H1 (cell line): ENCODE measurements around the gene GSTO1. TPM values are rescaled to one million over a fixed set of nuclear protein-coding genes. Genes with fewer than 3 reads are reported as not detected.

Source experiments
- CTCF ChIA-PET: fragments of 300-600 bp; sonication (Branson Sonifier 250); formaldehyde crosslinking; loops from one replicate; lab custom pipeline; 2021; ENCODE audit not compliant: partially characterized antibody; lab: Charles Lee
- POLR2A ChIA-PET: fragments of 300-600 bp; sonication (Branson Sonifier 250); formaldehyde crosslinking; loops from one replicate; lab custom pipeline; 2021; ENCODE audit warnings: inconsistent platforms; ENCODE audit not compliant: partially characterized antibody; lab: Charles Lee
- DNase-seq, 2 experiments: peaks; one replicate each; pipeline versions ENCODE4 v3.0.0 to v3.0.0-alpha.2; 2010 to 2022; ENCODE audit warnings: low spot score in 2 of 2, low read depth in 1 of 2, mixed read lengths in 1 of 2
- FAIRE-seq: peaks from 2 replicates; lab custom pipeline; 2011; peaks lifted over from hg19 to GRCh38; lab: Jason Lieb, UNC
- H2AFZ ChIP-seq: 2 replicates; pipeline ENCODE4 v1.8.1; 2012; ENCODE audit warnings: low read length, inconsistent platforms
- H2AK5ac ChIP-seq: 2 replicates; pipeline ENCODE4 v1.6.1; 2013; ENCODE audit warnings: low read depth, low read length
- H2BK120ac ChIP-seq: replicated peaks from 2 replicates; pipeline ENCODE3; 2013; ENCODE audit warnings: low read depth, low read length, inconsistent platforms
- H2BK12ac ChIP-seq: 2 replicates; pipeline ENCODE4 v1.6.1; 2013; ENCODE audit warnings: low read depth, low read length
- H2BK15ac ChIP-seq: 2 replicates; pipeline ENCODE4 v1.6.1; 2013; ENCODE audit warnings: low read length
- H2BK20ac ChIP-seq: 2 replicates; pipeline ENCODE4 v1.6.1; 2013; ENCODE audit warnings: low read length
- H2BK5ac ChIP-seq: 2 replicates; pipeline ENCODE4 v1.6.1; 2013; ENCODE audit warnings: low read depth, low read length
- H3K14ac ChIP-seq: 2 replicates; pipeline ENCODE4 v1.6.1; 2013; ENCODE audit warnings: inconsistent platforms; ENCODE audit not compliant: insufficient read length
- H3K18ac ChIP-seq: 2 replicates; pipeline ENCODE4 v1.6.1; 2013; ENCODE audit warnings: low read length; ENCODE audit errors: extremely low read depth
- H3K23ac ChIP-seq: 2 replicates; pipeline ENCODE4 v1.6.1; 2013; ENCODE audit warnings: inconsistent platforms; ENCODE audit not compliant: insufficient read length
- H3K23me2 ChIP-seq: 2 replicates; pipeline ENCODE4 v1.6.1; 2013; ENCODE audit warnings: low read depth, low read length
- H3K27ac ChIP-seq: 2 replicates; pipeline ENCODE4 v1.6.1; 2011; ENCODE audit warnings: low read depth, low read length, inconsistent platforms
- H3K27me3 ChIP-seq, 4 experiments: replicated peaks in 1 of 4; 1 replicate in 1 of 4; 2 replicates in 3 of 4; pipeline versions ENCODE4 v1.6.1 to v1.8.1; 2011 to 2013; ENCODE audit warnings: low read length in 3 of 4, mild to moderate bottlenecking in 3 of 4, inconsistent platforms in 2 of 4, mixed read lengths in 2 of 4, moderate library complexity in 1 of 4; ENCODE audit not compliant: control insufficient read depth in 3 of 4, insufficient read depth in 3 of 4; ENCODE audit errors: extremely low read depth in 1 of 4
- H3K36me3 ChIP-seq, 4 experiments: 2 replicates each; pipeline versions ENCODE4 v1.6.1 to v1.8.1; 2011 to 2013; ENCODE audit warnings: mild to moderate bottlenecking in 4 of 4, low read length in 3 of 4, moderate library complexity in 2 of 4, control low read depth in 1 of 4, inconsistent platforms in 1 of 4; ENCODE audit not compliant: insufficient read depth in 4 of 4, control insufficient read depth in 2 of 4
- H3K4ac ChIP-seq: replicated peaks from 2 replicates; pipeline ENCODE3; 2013; ENCODE audit warnings: low read length, low read depth, mixed read lengths, inconsistent platforms; ENCODE audit not compliant: insufficient read length
- H3K4me1 ChIP-seq, 4 experiments: replicated peaks in 1 of 4; 1 replicate in 1 of 4; 2 replicates in 3 of 4; pipeline versions ENCODE4 v1.6.1 to v1.8.1; 2011 to 2013; ENCODE audit warnings: low read length in 3 of 4, inconsistent platforms in 2 of 4, mixed read lengths in 1 of 4; ENCODE audit not compliant: insufficient read depth in 4 of 4, control insufficient read depth in 3 of 4
- H3K4me2 ChIP-seq, 2 experiments: 2 replicates each; pipeline versions ENCODE4 v1.6.1 to v1.8.1; 2011 to 2013; ENCODE audit warnings: low read depth in 2 of 2, low read length in 2 of 2, control low read depth in 1 of 2, inconsistent platforms in 1 of 2, mild to moderate bottlenecking in 1 of 2; ENCODE audit not compliant: insufficient read depth in 1 of 2
- H3K4me3 ChIP-seq, 4 experiments: fragments of 200-600, 300-600 bp in 1 of 4; sonication (generic), shearing (Covaris generic), sonication (Bioruptor Twin) in 1 of 4; 2 replicates each; pipeline versions ENCODE4 v1.5.1 to v1.8.1; 2011 to 2016; ENCODE audit warnings: low read length in 4 of 4, low read depth in 3 of 4, control low read depth in 2 of 4, inconsistent platforms in 2 of 4, mild to moderate bottlenecking in 2 of 4, mixed read lengths in 1 of 4, moderate library complexity in 1 of 4; ENCODE audit not compliant: insufficient read depth in 2 of 4; ENCODE audit errors: extremely low read depth in 1 of 4
- H3K56ac ChIP-seq: replicated peaks from 2 replicates; pipeline ENCODE3; 2013; ENCODE audit warnings: low read depth, mild to moderate bottlenecking, mixed read lengths, low read length, inconsistent platforms; ENCODE audit not compliant: insufficient read length
- H3K79me1 ChIP-seq: 2 replicates; pipeline ENCODE4 v1.6.1; 2013; ENCODE audit warnings: low read depth, low read length, control low read depth
- H3K79me2 ChIP-seq, 2 experiments: 2 replicates each; pipeline versions ENCODE4 v1.6.1 to v1.8.1; 2012 to 2013; ENCODE audit warnings: low read length in 2 of 2, mild to moderate bottlenecking in 2 of 2, inconsistent platforms in 1 of 2; ENCODE audit not compliant: insufficient read depth in 2 of 2, control insufficient read depth in 1 of 2
- H3K9ac ChIP-seq, 4 experiments: replicated peaks in 1 of 4; 1 replicate in 1 of 4; 2 replicates in 3 of 4; pipeline versions ENCODE4 v1.6.1 to v1.8.1; 2011 to 2013; ENCODE audit warnings: low read depth in 3 of 4, low read length in 3 of 4, control low read depth in 2 of 4, mild to moderate bottlenecking in 2 of 4, moderate library complexity in 2 of 4, inconsistent platforms in 1 of 4; ENCODE audit errors: extremely low read depth in 1 of 4
- H3K9me3 ChIP-seq, 2 experiments: 2 replicates each; pipeline versions ENCODE4 v1.6.1 to v1.8.1; 2012 to 2013; ENCODE audit warnings: mild to moderate bottlenecking in 2 of 2, moderate library complexity in 2 of 2, control low read depth in 1 of 2, inconsistent platforms in 1 of 2, low read depth in 1 of 2, low read length in 1 of 2, mixed read lengths in 1 of 2; ENCODE audit not compliant: insufficient read depth in 2 of 2
- H4K20me1 ChIP-seq, 2 experiments: replicated peaks in 1 of 2; 2 replicates each; pipeline versions ENCODE3 to v1.8.1; 2011 to 2013; ENCODE audit warnings: inconsistent platforms in 2 of 2, low read length in 2 of 2, mild to moderate bottlenecking in 1 of 2; ENCODE audit not compliant: insufficient read depth in 2 of 2, control insufficient read depth in 1 of 2
- H4K5ac ChIP-seq: 2 replicates; pipeline ENCODE4 v1.6.1; 2013; ENCODE audit warnings: low read length, low read depth, mixed read lengths, inconsistent platforms; ENCODE audit not compliant: insufficient read length
- H4K8ac ChIP-seq: 2 replicates; pipeline ENCODE4 v1.8.0; 2013; ENCODE audit warnings: mild to moderate bottlenecking, moderate library complexity, low read length, inconsistent platforms; ENCODE audit not compliant: insufficient read depth; ENCODE audit errors: extremely low read depth
- H4K91ac ChIP-seq: replicated peaks from 2 replicates; pipeline ENCODE3; 2013; ENCODE audit warnings: low read length, mixed read lengths, inconsistent platforms; ENCODE audit not compliant: insufficient read length
- POLR2AphosphoS5 ChIP-seq: IDR thresholded peaks from 2 replicates; pipeline ENCODE4 v1.6.1; 2011; ENCODE audit warnings: low read depth, low read length
- WGBS, 2 experiments: shearing (Covaris generic) in 1 of 2; methylation state at CpG; one replicate each; pipeline versions ENCODE4 v1.1.6 to v1.1.7; 2013 to 2015; ENCODE audit warnings: low lambda C conversion rate in 2 of 2, mixed read lengths in 2 of 2, inconsistent platforms in 1 of 2, low coverage in 1 of 2, missing lambda C conversion rate in 1 of 2; ENCODE audit not compliant: insufficient replicate concordance in 2 of 2, insufficient coverage in 1 of 2, insufficient read length in 1 of 2; ENCODE audit errors: extremely low coverage in 1 of 2, missing lambda C conversion rate in 1 of 2; 5-methylcytosine and 5-hydroxymethylcytosine counted together
- polyA plus RNA-seq, 7 experiments: library from polyadenylated mRNA; depleted of rRNA in 3 of 7; stranded (reverse) in 5 of 7; unstranded in 2 of 7; fragments of >200 nt in 5 of 7; fragments of 200-250 nt in 2 of 7; gene quantifications; 1 replicate in 5 of 7; 2 replicates in 1 of 7; 4 replicates in 1 of 7; pipeline versions ENCODE4 v1.2.1 to v1.2.3, GENCODE V29; 2011 to 2013; ENCODE audit warnings: missing spikeins in 2 of 7, mixed read lengths in 2 of 7
- total RNA-seq: library from RNA; stranded (reverse); fragmentation: NEBNext Ultra II Directional; extraction: Animal tissue kit (Norgen Biotek cat#: 25700); gene quantifications from 2 replicates; pipeline ENCODE4 v1.2.1, GENCODE V29; 2021

The GSTO1 gene
- total and polyA plus RNA-seq, 2 of the 8 experiments (the other 6 are each of a cell fraction or from before 2014, with no cell fraction given), result 22.4 to 32.5 TPM

GRCh38 chr10:104262055-104262454 lies 7.4 kb downstream of the GSTO1 start:
- no peak overlapping the region for H2AK5ac ChIP-seq
- H3K4me1 ChIP-seq, result peaks cover 0 to under 1% (median 0%) of the 10 kb centered on the region in 4 experiments; a peak in 1 of 7 replicates
- TF ChIP-seq POLR2AphosphoS5, result no peak
- no peak overlapping the region for H2BK5ac ChIP-seq
- peaks cover 4 to 7% of the 10 kb centered on the region in 2 experiments for H4K20me1 ChIP-seq
- no peak overlapping the region for H4K8ac ChIP-seq
- no peak overlapping the region for H2BK120ac ChIP-seq
- H3K27ac ChIP-seq, result no peak overlapping the region
- 95% methylated on average over 5 of the region's 5 CpGs; no CpG with 5 or more reads in 1 of the 2 experiments for WGBS, 2 experiments
- H2BK15ac ChIP-seq, result no peak overlapping the region
- H4K91ac ChIP-seq, result no peak overlapping the region
- H2BK12ac ChIP-seq, result no peak overlapping the region
- H3K9me3 ChIP-seq, result no peaks in the 10 kb centered on the region
- peaks cover 0 to 42% (median 4%) of the 10 kb centered on the region in 4 experiments; a peak in 5 of 8 replicates for H3K36me3 ChIP-seq
- H3K56ac ChIP-seq, result no peak overlapping the region
- no peak for DNase-seq
- H3K18ac ChIP-seq, result no peak overlapping the region
- no peak overlapping the region for H3K4me2 ChIP-seq
- H3K23me2 ChIP-seq, result no peaks in the 10 kb centered on the region
- no peak overlapping the region for H3K14ac ChIP-seq
- H4K5ac ChIP-seq, result no peak overlapping the region
- POLR2A ChIA-PET, result interaction anchor here (1.3 to 1.6 kb wide), 4 partner anchors 9 to 141 kb away, joined by 3 to 4 read pairs (median 4); partner anchors contain the start of gene SFR1
- no peak overlapping the region for H3K4ac ChIP-seq
- H3K23ac ChIP-seq, result no peak overlapping the region
- no peak overlapping the region for H2AFZ ChIP-seq
- CTCF ChIA-PET, result interaction anchor here (0.7 to 2.0 kb wide), 3 partner anchors 8 to 234 kb away, joined by 3 to 8 read pairs (median 3); no protein-coding TSS in a partner anchor
- no peaks in the 10 kb centered on the region; the same call in 1 of the 2 replicates for H3K79me1 ChIP-seq
- H3K4me3 ChIP-seq, result no peak overlapping the region
- no peaks in the 10 kb centered on the region for H3K27me3 ChIP-seq
- H3K9ac ChIP-seq, result no peak overlapping the region
- FAIRE-seq, result no peak
- H3K79me2 ChIP-seq, result peaks cover 0 to 33% of the 10 kb centered on the region in 2 experiments; a peak in 2 of 4 replicates
- H2BK20ac ChIP-seq, result no peak overlapping the region
